ENCODE results near the gene ADGRL3. TPM values are rescaled to one million over a fixed set of nuclear protein-coding genes. Genes with fewer than 3 reads are reported as not detected.
"Not testable (repeated sequence)": the region's sequence is repeated elsewhere in the genome, so short reads cannot be mapped to it uniquely, and the experiment has no call there.

The ADGRL3 gene
- total RNA-seq, 1 donor, result under 0.01 TPM

GRCh38 chr4:61759885-61760284 is 559.8 kb downstream of the ADGRL3 start:
- H3K4me1 ChIP-seq (ENCODE audit: insufficient read depth, low read length); H3K9me3 ChIP-seq (ENCODE audit: low read depth, low read length); H3K4me3 ChIP-seq (ENCODE audit: low read length): not testable (repeated sequence)

GRCh38 chr4:61760820-61761219 is 560.7 kb downstream of the ADGRL3 start:
- no peaks in the 10 kb centered on the region for H3K9me3 ChIP-seq (ENCODE audit: low read depth, low read length)
- no peak overlapping the region for H3K4me3 ChIP-seq (ENCODE audit: low read length)
- H3K4me1 ChIP-seq (ENCODE audit: insufficient read depth, low read length), result no peaks in the 10 kb centered on the region
- no peaks in the 10 kb centered on the region for H3K27me3 ChIP-seq (ENCODE audit: insufficient read depth, low read length)

More at GRCh38 chr4:61759885-61760284, 559.8 kb downstream of the ADGRL3 start:
- H3K27me3 ChIP-seq (ENCODE audit: insufficient read depth, low read length), result not testable (repeated sequence)

GRCh38 chr4:61762722-61763627 is 562.8 kb downstream of the ADGRL3 start:
- H3K4me3 ChIP-seq (ENCODE audit: low read length), result no peak overlapping the region
- H3K9me3 ChIP-seq (ENCODE audit: low read depth, low read length), result no peaks in the 10 kb centered on the region
- no peaks in the 10 kb centered on the region for H3K27me3 ChIP-seq (ENCODE audit: insufficient read depth, low read length)
- no peaks in the 10 kb centered on the region for H3K4me1 ChIP-seq (ENCODE audit: insufficient read depth, low read length)

- Histone ChIP-seq H3K9me3 (ENCODE audit: low read depth, low read length) (no peaks in the 10 kb centered on the region), H3K27me3 (ENCODE audit: insufficient read depth, low read length) (no peaks in the 10 kb centered on the region), H3K4me1 (ENCODE audit: insufficient read depth, low read length) (no peaks in the 10 kb centered on the region), H3K4me3 (ENCODE audit: low read length) (no peak overlapping the region)
Measured at GRCh38 chr4:61763682-61764081, 563.6 kb downstream of the ADGRL3 start.

GRCh38 chr4:61764090-61764489 is 564.0 kb downstream of the ADGRL3 start:
- H3K9me3 ChIP-seq (ENCODE audit: low read depth, low read length); H3K4me3 ChIP-seq (ENCODE audit: low read length); H3K27me3 ChIP-seq (ENCODE audit: insufficient read depth, low read length); H3K4me1 ChIP-seq (ENCODE audit: insufficient read depth, low read length): not testable (repeated sequence)

GRCh38 chr4:61769444-61770167 is 569.5 kb downstream of the ADGRL3 start:
- H3K9me3 ChIP-seq (ENCODE audit: low read depth, low read length); H3K4me3 ChIP-seq (ENCODE audit: low read length); H3K27me3 ChIP-seq (ENCODE audit: insufficient read depth, low read length); H3K4me1 ChIP-seq (ENCODE audit: insufficient read depth, low read length): not testable (repeated sequence)

GRCh38 chr4:61770456-61770855 is 570.3 kb downstream of the ADGRL3 start:
- Histone ChIP-seq H3K9me3 (ENCODE audit: low read depth, low read length) (no peaks in the 10 kb centered on the region), H3K4me3 (ENCODE audit: low read length) (no peak overlapping the region), H3K4me1 (ENCODE audit: insufficient read depth, low read length) (no peaks in the 10 kb centered on the region), H3K27me3 (ENCODE audit: insufficient read depth, low read length) (no peaks in the 10 kb centered on the region)

- H3K9me3 ChIP-seq (ENCODE audit: low read depth, low read length), result no peaks in the 10 kb centered on the region
- no peaks in the 10 kb centered on the region for H3K27me3 ChIP-seq (ENCODE audit: insufficient read depth, low read length)
- H3K4me3 ChIP-seq (ENCODE audit: low read length), result no peak overlapping the region
- H3K4me1 ChIP-seq (ENCODE audit: insufficient read depth, low read length), result no peaks in the 10 kb centered on the region
Measured at GRCh38 chr4:61771056-61771455, 570.9 kb downstream of the ADGRL3 start.

GRCh38 chr4:61772126-61772525 is 572.0 kb downstream of the ADGRL3 start:
- Histone ChIP-seq H3K4me1 (ENCODE audit: insufficient read depth, low read length) (no peaks in the 10 kb centered on the region), H3K4me3 (ENCODE audit: low read length) (no peak overlapping the region), H3K27me3 (ENCODE audit: insufficient read depth, low read length) (no peaks in the 10 kb centered on the region), H3K9me3 (ENCODE audit: low read depth, low read length) (no peaks in the 10 kb centered on the region)

GRCh38 chr4:61773655-61774245 is 573.6 kb downstream of the ADGRL3 start:
- H3K27me3 ChIP-seq (ENCODE audit: insufficient read depth, low read length), result no peaks in the 10 kb centered on the region
- H3K9me3 ChIP-seq (ENCODE audit: low read depth, low read length), result no peaks in the 10 kb centered on the region
- H3K4me1 ChIP-seq (ENCODE audit: insufficient read depth, low read length), result no peaks in the 10 kb centered on the region
- no peak overlapping the region for H3K4me3 ChIP-seq (ENCODE audit: low read length)

GRCh38 chr4:61782133-61782532 is 582.0 kb downstream of the ADGRL3 start:
- Histone ChIP-seq H3K4me3 (ENCODE audit: low read length) (no peak overlapping the region), H3K4me1 (ENCODE audit: insufficient read depth, low read length) (no peaks in the 10 kb centered on the region), H3K27me3 (ENCODE audit: insufficient read depth, low read length) (no peaks in the 10 kb centered on the region), H3K9me3 (ENCODE audit: low read depth, low read length) (no peaks in the 10 kb centered on the region)

GRCh38 chr4:61783050-61783449 is 582.9 kb downstream of the ADGRL3 start:
- no peaks in the 10 kb centered on the region for H3K27me3 ChIP-seq (ENCODE audit: insufficient read depth, low read length)
- H3K4me3 ChIP-seq (ENCODE audit: low read length), result no peak overlapping the region
- no peaks in the 10 kb centered on the region for H3K9me3 ChIP-seq (ENCODE audit: low read depth, low read length)
- H3K4me1 ChIP-seq (ENCODE audit: insufficient read depth, low read length), result no peaks in the 10 kb centered on the region

- Histone ChIP-seq H3K9me3 (ENCODE audit: low read depth, low read length) (no peaks in the 10 kb centered on the region), H3K27me3 (ENCODE audit: insufficient read depth, low read length) (no peaks in the 10 kb centered on the region), H3K4me1 (ENCODE audit: insufficient read depth, low read length) (no peaks in the 10 kb centered on the region), H3K4me3 (ENCODE audit: low read length) (no peak overlapping the region)
Measured at GRCh38 chr4:61785761-61786160, 585.6 kb downstream of the ADGRL3 start.

GRCh38 chr4:61786211-61786610 is 586.1 kb downstream of the ADGRL3 start:
- Histone ChIP-seq H3K27me3 (ENCODE audit: insufficient read depth, low read length) (no peaks in the 10 kb centered on the region), H3K4me1 (ENCODE audit: insufficient read depth, low read length) (no peaks in the 10 kb centered on the region), H3K9me3 (ENCODE audit: low read depth, low read length) (no peaks in the 10 kb centered on the region), H3K4me3 (ENCODE audit: low read length) (no peak overlapping the region)

GRCh38 chr4:61795998-61796397 is 595.9 kb downstream of the ADGRL3 start:
- no peaks in the 10 kb centered on the region for H3K27me3 ChIP-seq (ENCODE audit: insufficient read depth, low read length)
- H3K9me3 ChIP-seq (ENCODE audit: low read depth, low read length), result no peaks in the 10 kb centered on the region
- H3K4me3 ChIP-seq (ENCODE audit: low read length), result no peak overlapping the region
- H3K4me1 ChIP-seq (ENCODE audit: insufficient read depth, low read length), result no peaks in the 10 kb centered on the region
